Endothelial cell of umbilical vein (primary cell): ENCODE measurements around the gene INPP4B. TPM values are rescaled to one million over a fixed set of nuclear protein-coding genes. Genes with fewer than 3 reads are reported as not detected.

Experiments
- BruUV-seq: library from RNA; stranded (reverse); fragments of 400-500 nt; replicated peaks from 2 replicates; lab custom pipeline; 2021; lab: Mats Ljungman, UMichigan
- CTCF ChIA-PET: fragments of 300-600, 350-600 bp; sonication (Branson Sonifier 250); formaldehyde crosslinking; loops from one replicate; lab custom pipeline; 2021; ENCODE audit warnings: antibody characterized with exemption, inconsistent platforms; lab: Charles Lee
- POLR2A ChIA-PET: fragments of 300-600, 350-600 bp; sonication (Branson Sonifier 250); formaldehyde crosslinking; loops from one replicate; lab custom pipeline; 2021; ENCODE audit warnings: antibody characterized with exemption, inconsistent platforms; lab: Charles Lee
- DNase-seq: peaks from one replicate; pipeline ENCODE4 v3.0.0-alpha.2; 2011; ENCODE audit warnings: low read depth, low spot score
- FAIRE-seq: peaks from 2 replicates; lab custom pipeline; 2011; peaks lifted over from hg19 to GRCh38; lab: Jason Lieb, UNC
- H2AFZ ChIP-seq: 2 replicates; pipeline ENCODE4 v1.6.0; 2012; ENCODE audit warnings: low read depth, low read length, control low read depth, inconsistent platforms
- H3K27ac ChIP-seq: 2 replicates; pipeline ENCODE4 v1.5.1; 2011; ENCODE audit warnings: low read depth, mild to moderate bottlenecking, control low read depth, low read length, moderate library complexity; ENCODE audit not compliant: insufficient read depth
- H3K27me3 ChIP-seq, 2 experiments: 2 replicates each; pipeline versions ENCODE4 v1.6.0 to v1.6.1; 2011; ENCODE audit warnings: low read length in 2 of 2, mixed read lengths in 1 of 2; ENCODE audit not compliant: control insufficient read depth in 2 of 2, insufficient read depth in 2 of 2
- H3K36me3 ChIP-seq, 2 experiments: 2 replicates in 1 of 2; 3 replicates in 1 of 2; pipeline ENCODE4 v1.5.1; 2011; ENCODE audit warnings: low read length in 2 of 2, mild to moderate bottlenecking in 1 of 2, moderate library complexity in 1 of 2; ENCODE audit not compliant: control insufficient read depth in 2 of 2, insufficient read depth in 2 of 2; ENCODE audit errors: extremely low read depth in 1 of 2
- H3K4me1 ChIP-seq: 3 replicates; pipeline ENCODE4 v1.5.1; 2011; ENCODE audit warnings: mild to moderate bottlenecking, low read length; ENCODE audit not compliant: control insufficient read depth, insufficient read depth; ENCODE audit errors: extremely low read depth
- H3K4me2 ChIP-seq: 2 replicates; pipeline ENCODE4 v1.6.1; 2011; ENCODE audit warnings: low read length, control low read depth, mixed read lengths; ENCODE audit not compliant: insufficient read depth
- H3K4me3 ChIP-seq, 3 experiments: fragments of 200-600 bp in 1 of 3; sonication (generic), shearing (Covaris generic) in 1 of 3; replicated peaks in 1 of 3; 2 replicates each; pipeline ENCODE4 v1.5.1; 2011 to 2016; ENCODE audit warnings: control low read depth in 3 of 3, low read length in 3 of 3, mild to moderate bottlenecking in 2 of 3, inconsistent platforms in 1 of 3, low read depth in 1 of 3, moderate library complexity in 1 of 3; ENCODE audit not compliant: insufficient read depth in 1 of 3
- H3K79me2 ChIP-seq: 2 replicates; pipeline ENCODE4 v1.6.0; 2012; ENCODE audit warnings: low read length, inconsistent platforms; ENCODE audit not compliant: control insufficient read depth, insufficient read depth
- H3K9ac ChIP-seq: replicated peaks from 2 replicates; pipeline ENCODE3; 2011; ENCODE audit warnings: low read length, control low read depth; ENCODE audit not compliant: insufficient read depth; ENCODE audit errors: extremely low read depth
- H3K9me1 ChIP-seq: replicated peaks from 3 replicates; pipeline ENCODE4 v1.6.0; 2011; ENCODE audit warnings: mild to moderate bottlenecking, low read length; ENCODE audit not compliant: control insufficient read depth, insufficient read depth; ENCODE audit errors: extremely low read depth
- H3K9me3 ChIP-seq: replicated peaks from 2 replicates; pipeline ENCODE4 v1.5.1; 2012; ENCODE audit warnings: low read length, inconsistent platforms; ENCODE audit not compliant: control insufficient read depth, insufficient read depth
- H4K20me1 ChIP-seq: replicated peaks from 2 replicates; pipeline ENCODE3; 2011; ENCODE audit warnings: mild to moderate bottlenecking, low read length; ENCODE audit not compliant: control insufficient read depth, insufficient read depth; ENCODE audit errors: extremely low read depth
- EZH2 ChIP-seq: IDR thresholded peaks from 2 replicates; pipeline ENCODE4 v1.6.1; 2012; ENCODE audit warnings: borderline replicate concordance, low read depth, mild to moderate bottlenecking, moderate library complexity, low read length, inconsistent platforms; ENCODE audit not compliant: severe bottlenecking
- FOS ChIP-seq: IDR thresholded peaks from 2 replicates; pipeline ENCODE4 v1.6.1; 2011; ENCODE audit warnings: mild to moderate bottlenecking, low read length, moderate library complexity, borderline replicate concordance; ENCODE audit not compliant: insufficient read depth
- GATA2 ChIP-seq: IDR thresholded peaks from 2 replicates; pipeline ENCODE4 v1.7.0; 2011; ENCODE audit warnings: low read depth, mild to moderate bottlenecking, moderate library complexity, mixed read lengths, low read length; ENCODE audit not compliant: insufficient read length, insufficient read depth
- JUN ChIP-seq: IDR thresholded peaks from 2 replicates; pipeline ENCODE4 v1.6.1; 2011; ENCODE audit warnings: borderline replicate concordance, low read depth; ENCODE audit not compliant: insufficient read length, insufficient read depth
- MYC ChIP-seq: IDR thresholded peaks from one replicate; pipeline ENCODE4 v1.6.1; 2011; ENCODE audit warnings: mild to moderate bottlenecking, low read depth, low read length
- POLR2A ChIP-seq: IDR thresholded peaks from 2 replicates; pipeline ENCODE4 v1.6.1; 2012; ENCODE audit warnings: low read depth, mild to moderate bottlenecking, control low read depth, low read length
- POLR2AphosphoS5 ChIP-seq: IDR thresholded peaks from 2 replicates; pipeline ENCODE4 v1.6.1; 2012; ENCODE audit warnings: low read depth, mild to moderate bottlenecking, control low read depth, low read length, moderate library complexity; ENCODE audit not compliant: insufficient read depth
- dilution Hi-C: fragments of 300-500 bp; cut with MboI; formaldehyde crosslinking; loops from one replicate; pipeline ENCODE4 v1.15.0; 2019; ENCODE audit warnings: low sequenced_read_pairs; ENCODE audit not compliant: extremely low pct_ligation_motif_present
- intact Hi-C: fragments of 100-400 bp; cut with micrococcal nuclease; formaldehyde crosslinking; loops from one replicate; pipeline ENCODE4 v1.10.0; 2022
- polyA plus RNA-seq, 4 experiments: library from polyadenylated mRNA; depleted of rRNA in 3 of 4; stranded (reverse) in 3 of 4; unstranded in 1 of 4; fragments of >200 nt; gene quantifications; 2 replicates each; pipeline versions ENCODE4 v1.2.1 to v1.2.3, GENCODE V29; 2011 to 2012; ENCODE audit warnings: missing spikeins in 1 of 4
- total RNA-seq: library from RNA; stranded (reverse); gene quantifications from 2 replicates; pipeline ENCODE4 v1.2.3, GENCODE V29; 2021
- TF ChIP-seq, protein P1 (sequence below), 2 donors: IDR thresholded peaks; 1 replicate in 1 of 2; 2 replicates in 1 of 2; pipeline ENCODE4 v1.5.1; 2011; ENCODE audit warnings: low read length in 2 of 2, mild to moderate bottlenecking in 2 of 2, moderate library complexity in 2 of 2, control low read depth in 1 of 2, inconsistent platforms in 1 of 2, low read depth in 1 of 2; ENCODE audit not compliant: insufficient read depth in 1 of 2; ENCODE audit errors: extremely low read depth in 1 of 2
- TF ChIP-seq, protein P2 (sequence below): IDR thresholded peaks from 2 replicates; pipeline ENCODE4 v1.6.1; 2011; ENCODE audit not compliant: insufficient read depth, insufficient read length

Gene INPP4B
- total and polyA plus RNA-seq, 2 donors (not counting 3 experiments of a cell fraction or from before 2014, with no cell fraction given), result 0.41 to 3.1 TPM

DNA sequence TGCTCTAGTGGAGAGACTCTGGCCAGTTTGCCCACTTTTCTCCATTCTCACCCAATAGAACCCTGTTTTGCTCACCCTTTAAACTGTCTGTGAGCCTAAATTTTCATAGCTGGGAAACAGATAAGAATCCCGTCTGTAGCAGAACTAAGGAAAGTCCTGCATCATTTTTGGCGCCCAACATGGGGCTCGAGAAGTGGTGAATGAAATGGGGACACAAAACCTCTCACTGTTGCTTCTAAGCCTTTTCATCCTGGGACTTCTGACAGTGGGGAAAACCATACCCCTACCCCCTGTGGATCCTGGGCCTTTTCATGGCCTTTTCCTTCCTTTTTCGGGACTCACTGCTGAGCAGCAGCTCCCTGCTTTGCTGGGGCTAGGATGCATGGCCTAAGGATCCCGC is 189.9 kb downstream of the INPP4B start:
- H3K9ac ChIP-seq, result no peak overlapping the region
- peaks cover 7% of the 10 kb centered on the region for H3K9me3 ChIP-seq
- intact Hi-C loops, result no loop called here
- no TSS peak for BruUV-seq
- H3K79me2 ChIP-seq, result no peaks in the 10 kb centered on the region
- H4K20me1 ChIP-seq, result no peaks in the 10 kb centered on the region
- dilution Hi-C loops, result no loop called here
- H3K4me3 ChIP-seq, result no peak overlapping the region
- CTCF ChIA-PET, result no interaction called here
- H3K27ac ChIP-seq, result no peak overlapping the region
- DNase-seq (no peak), FAIRE-seq (no peak)
- no peaks in the 10 kb centered on the region for H3K4me1 ChIP-seq
- no peak for TF ChIP-seq MYC
- TF ChIP-seq POLR2A, result no peak
- TF ChIP-seq, protein P1, sequence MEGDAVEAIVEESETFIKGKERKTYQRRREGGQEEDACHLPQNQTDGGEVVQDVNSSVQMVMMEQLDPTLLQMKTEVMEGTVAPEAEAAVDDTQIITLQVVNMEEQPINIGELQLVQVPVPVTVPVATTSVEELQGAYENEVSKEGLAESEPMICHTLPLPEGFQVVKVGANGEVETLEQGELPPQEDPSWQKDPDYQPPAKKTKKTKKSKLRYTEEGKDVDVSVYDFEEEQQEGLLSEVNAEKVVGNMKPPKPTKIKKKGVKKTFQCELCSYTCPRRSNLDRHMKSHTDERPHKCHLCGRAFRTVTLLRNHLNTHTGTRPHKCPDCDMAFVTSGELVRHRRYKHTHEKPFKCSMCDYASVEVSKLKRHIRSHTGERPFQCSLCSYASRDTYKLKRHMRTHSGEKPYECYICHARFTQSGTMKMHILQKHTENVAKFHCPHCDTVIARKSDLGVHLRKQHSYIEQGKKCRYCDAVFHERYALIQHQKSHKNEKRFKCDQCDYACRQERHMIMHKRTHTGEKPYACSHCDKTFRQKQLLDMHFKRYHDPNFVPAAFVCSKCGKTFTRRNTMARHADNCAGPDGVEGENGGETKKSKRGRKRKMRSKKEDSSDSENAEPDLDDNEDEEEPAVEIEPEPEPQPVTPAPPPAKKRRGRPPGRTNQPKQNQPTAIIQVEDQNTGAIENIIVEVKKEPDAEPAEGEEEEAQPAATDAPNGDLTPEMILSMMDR (IDR thresholded peaks at IDR 0.05; ENCODE audit: extremely low read depth in 1 of 2, insufficient read depth in 1 of 2, low read depth in 1 of 2, low read length in 2 of 2), result no peak
- no peak for TF ChIP-seq POLR2AphosphoS5
- no peak for TF ChIP-seq EZH2
- TF ChIP-seq, protein P2, sequence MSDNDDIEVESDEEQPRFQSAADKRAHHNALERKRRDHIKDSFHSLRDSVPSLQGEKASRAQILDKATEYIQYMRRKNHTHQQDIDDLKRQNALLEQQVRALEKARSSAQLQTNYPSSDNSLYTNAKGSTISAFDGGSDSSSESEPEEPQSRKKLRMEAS, result no peak
- no peak for TF ChIP-seq JUN
- TF ChIP-seq FOS, result no peak
- TF ChIP-seq GATA2, result no peak
- no peaks in the 10 kb centered on the region for H3K36me3 ChIP-seq
- H3K27me3 ChIP-seq, result no peaks in the 10 kb centered on the region
- H3K4me2 ChIP-seq, result no peak overlapping the region
- no peaks in the 10 kb centered on the region for H3K9me1 ChIP-seq
- POLR2A ChIA-PET, result no interaction called here
- no peak overlapping the region for H2AFZ ChIP-seq
